Heart left ventricle (tissue), 13 donors: ENCODE results near the gene CCDC92.

Source experiments
- POLR2A ChIP-seq, 2 donors: fragments of 450-650 bp; IDR thresholded peaks; one replicate each; pipeline ENCODE4 v1.6.1; 2017; ENCODE audit warnings: antibody characterized with exemption in 2 of 2, mild to moderate bottlenecking in 2 of 2, moderate library complexity in 2 of 2
- TF ChIP-seq, protein P1 (sequence below), 12 donors: fragments of 200-600 bp; sonication (generic) in 4 of 12; IDR thresholded peaks; one replicate each; pipeline versions ENCODE4 v1.5.0 to v1.8.0; 2018 to 2022; ENCODE audit warnings: antibody characterized with exemption in 12 of 12, mild to moderate bottlenecking in 5 of 12
- donor health status: ischemic (EF 13 %, LVEDD 7.1; RV severe dilation, severe dysfunction).
- donor health status: DM: no; HTN: yes; CAD: no.
- donor health status: DM: no; HTN: no; CAD: no.
- donor health status: ischemic (EF 25% LVEDD 6.9; RV normal size, moderate dysfunction).
- donor health status: ischemic (EF 25% LVEDD 5.7; RV mildly dilated, moderate dysfunction).
- donor health status: ischemic (EF 35%, LVEDD 5.7; RV mildly dilated, moderate dysfunction).
- donor health status: nonischemic (EF 11% LVEDD 7.7; RV severe dilation, severe dysfunction).
- donor health status: DM: yes; HTN: yes; CAD: no.
- donor health status: PGD.
- donor health status: ischemic (EF 29% LVEDD 5.4; RV normal size, mild dysfunction).
- donor health status: nonischemic (EF 23%, LVEDD 6.1; RV moderate dilation, normal function).

DNA sequence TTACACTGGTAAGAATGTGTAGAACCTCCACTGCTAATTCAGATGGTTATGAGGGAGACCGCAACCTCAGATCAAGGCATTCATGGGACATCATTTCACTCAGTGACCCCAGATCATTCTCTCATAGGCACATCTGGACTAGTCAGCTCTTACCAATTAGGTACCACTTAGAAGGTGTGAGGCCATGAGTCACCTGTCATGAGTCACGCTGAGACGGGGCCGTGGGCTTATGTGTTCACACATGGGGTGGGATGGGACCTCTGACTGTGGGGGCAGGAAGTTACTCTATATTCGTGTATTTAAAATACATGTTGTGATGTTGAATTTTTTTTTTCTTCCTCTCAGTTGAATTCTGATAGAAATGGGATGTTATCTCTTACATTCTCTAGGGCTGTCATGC is 55.9 kb downstream of the CCDC92 start:
- no peak for TF ChIP-seq POLR2A (IDR thresholded peaks at IDR 0.05)
- TF ChIP-seq, protein P1, sequence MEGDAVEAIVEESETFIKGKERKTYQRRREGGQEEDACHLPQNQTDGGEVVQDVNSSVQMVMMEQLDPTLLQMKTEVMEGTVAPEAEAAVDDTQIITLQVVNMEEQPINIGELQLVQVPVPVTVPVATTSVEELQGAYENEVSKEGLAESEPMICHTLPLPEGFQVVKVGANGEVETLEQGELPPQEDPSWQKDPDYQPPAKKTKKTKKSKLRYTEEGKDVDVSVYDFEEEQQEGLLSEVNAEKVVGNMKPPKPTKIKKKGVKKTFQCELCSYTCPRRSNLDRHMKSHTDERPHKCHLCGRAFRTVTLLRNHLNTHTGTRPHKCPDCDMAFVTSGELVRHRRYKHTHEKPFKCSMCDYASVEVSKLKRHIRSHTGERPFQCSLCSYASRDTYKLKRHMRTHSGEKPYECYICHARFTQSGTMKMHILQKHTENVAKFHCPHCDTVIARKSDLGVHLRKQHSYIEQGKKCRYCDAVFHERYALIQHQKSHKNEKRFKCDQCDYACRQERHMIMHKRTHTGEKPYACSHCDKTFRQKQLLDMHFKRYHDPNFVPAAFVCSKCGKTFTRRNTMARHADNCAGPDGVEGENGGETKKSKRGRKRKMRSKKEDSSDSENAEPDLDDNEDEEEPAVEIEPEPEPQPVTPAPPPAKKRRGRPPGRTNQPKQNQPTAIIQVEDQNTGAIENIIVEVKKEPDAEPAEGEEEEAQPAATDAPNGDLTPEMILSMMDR (IDR thresholded peaks at IDR 0.05), result no peak
